Measurements from ENCODE around the gene NT5C1A. TPM values are rescaled to one million over a fixed set of nuclear protein-coding genes. Genes with fewer than 3 reads are reported as not detected.

Gene NT5C1A
- total RNA-seq, 2 donors from 2014 or later = 2.3 to 3.1 TPM

- no peak for ATAC-seq
- Histone ChIP-seq H3K4me1 (peaks cover 37% of the 10 kb centered on the region), H3K9me3 (no peaks in the 10 kb centered on the region), H3K36me3 (replicated peaks in 1 of 2; ENCODE audit: insufficient read depth in 1 of 2, low read depth in 2 of 2) (no peaks in the 10 kb centered on the region), H3K27me3 (no peaks in the 10 kb centered on the region), H3K27ac (no peak overlapping the region), H3K4me3 (no peak overlapping the region)
- no peak for DNase-seq
- 27 to 28% methylated on average over 1 of the region's 1 CpG for WGBS, 2 donors
- intact Hi-C loops (cut with DNase I) = no loop called here
- no peak for TF ChIP-seq POLR2A (IDR thresholded peaks at IDR 0.05)
- TF ChIP-seq CTCF (IDR thresholded peaks at IDR 0.05) = no peak
Measured at GRCh38 chr1:39695016-39695415, 23.1 kb upstream of the NT5C1A start.

- no peak overlapping the region for H3K4me3 ChIP-seq
- H3K27me3 ChIP-seq = no peaks in the 10 kb centered on the region
- TF ChIP-seq CTCF (IDR thresholded peaks at IDR 0.05) (no peak), POLR2A (IDR thresholded peaks at IDR 0.05) (no peak)
- intact Hi-C loops (cut with DNase I) = no loop called here
- H3K4me1 ChIP-seq = peaks cover 29% of the 10 kb centered on the region
- H3K27ac ChIP-seq = no peak overlapping the region
- 100% methylated on average over 1 of the region's 1 CpG for WGBS, 2 donors
- no peak for DNase-seq
- ATAC-seq = no peak
- H3K36me3 ChIP-seq (replicated peaks in 1 of 2; ENCODE audit: insufficient read depth in 1 of 2, low read depth in 2 of 2) = no peaks in the 10 kb centered on the region
- H3K9me3 ChIP-seq = no peaks in the 10 kb centered on the region
Measured at GRCh38 chr1:39694026-39694425, 22.1 kb upstream of the NT5C1A start.

- 24 to 26% methylated on average over 33 to 56 of the region's 56 CpGs for WGBS, 2 donors
- H3K4me1 ChIP-seq = peaks cover 29% of the 10 kb centered on the region
- ATAC-seq (peak; percentile 3), DNase-seq (peak; percentile 13 to 47 (median 35))
- no peak overlapping the region for H3K27ac ChIP-seq
- H3K4me3 ChIP-seq = no peak overlapping the region
- no peaks in the 10 kb centered on the region for H3K9me3 ChIP-seq
- no peaks in the 10 kb centered on the region for H3K27me3 ChIP-seq
- intact Hi-C loops (cut with DNase I) = no loop called here
- no peaks in the 10 kb centered on the region for H3K36me3 ChIP-seq (replicated peaks in 1 of 2; ENCODE audit: insufficient read depth in 1 of 2, low read depth in 2 of 2)
- TF ChIP-seq POLR2A (IDR thresholded peaks at IDR 0.05) = no peak
- TF ChIP-seq CTCF (IDR thresholded peaks at IDR 0.05) = no peak
Measured at GRCh38 chr1:39692152-39693074, 20.5 kb upstream of the NT5C1A start.

- no peak within 1 kb of the TSS for H3K27ac ChIP-seq
- no peaks in the 10 kb centered on the region for H3K36me3 ChIP-seq (replicated peaks in 1 of 2; ENCODE audit: insufficient read depth in 1 of 2, low read depth in 2 of 2)
- ATAC-seq (peak; percentile 99), DNase-seq (peak; percentile 96 to 98 (median 98))
- no peaks in the 10 kb centered on the region for H3K9me3 ChIP-seq
- H3K4me3 ChIP-seq = no peak within 1 kb of the TSS
- 0 to 3% methylated on average over 9 to 47 of the region's 47 CpGs for WGBS, 2 donors
- H3K4me1 ChIP-seq = peaks cover 29% of the 10 kb centered on the region
- no peak for TF ChIP-seq CTCF (IDR thresholded peaks at IDR 0.05)
- TF ChIP-seq POLR2A (IDR thresholded peaks at IDR 0.05) = peak; percentile 7 to 68 (median 60)
- intact Hi-C loops (cut with DNase I) = no loop called here
- no peaks in the 10 kb centered on the region for H3K27me3 ChIP-seq
Measured at GRCh38 chr1:39691383-39692151, 19.7 kb upstream of the NT5C1A start, which contains the start of gene HPCAL4. Gene HPCAL4, minus strand, starts transcription at chr1:39691433. Its CDS starts 6,830 bp downstream, at chr1:39684603.
